UCSD-AML1 (cell line): ENCODE measurements around the gene PGLYRP1.

Experiments used
- DNase-seq: peaks from one replicate; lab custom pipeline; 2025; ENCODE audit not compliant: unreplicated experiment; lab: John Stamatoyannopoulos, UW

Gene PGLYRP1

GRCh38 chr19:46022431-46023310 lies at the start of gene PGLYRP1:
Gene PGLYRP1, minus strand, starts transcription at chr19:46023053. Its CDS starts 32 bp downstream, at chr19:46023021.
- DNase-seq = no peak

- no peak for DNase-seq
Observed at GRCh38 chr19:46069806-46070341, 47.0 kb upstream of the PGLYRP1 start.

- no peak for DNase-seq
Observed at GRCh38 chr19:46068345-46069258, 45.7 kb upstream of the PGLYRP1 start.

GRCh38 chr19:46067691-46068090 lies 44.8 kb upstream of the PGLYRP1 start:
- DNase-seq = no peak

- no peak for DNase-seq
Observed at GRCh38 chr19:46066471-46066870, 43.6 kb upstream of the PGLYRP1 start.

- no peak for DNase-seq
Observed at GRCh38 chr19:46065486-46066071, 42.7 kb upstream of the PGLYRP1 start.

GRCh38 chr19:46063201-46063600 lies 40.3 kb upstream of the PGLYRP1 start:
- DNase-seq = no peak

- DNase-seq = no peak
Observed at GRCh38 chr19:46060012-46060411, 37.2 kb upstream of the PGLYRP1 start.

- DNase-seq = no peak
Observed at GRCh38 chr19:46058778-46059177, 35.9 kb upstream of the PGLYRP1 start.

- DNase-seq = no peak
Observed at GRCh38 chr19:46056536-46056935, 33.7 kb upstream of the PGLYRP1 start.

GRCh38 chr19:46052896-46053295 lies 30.0 kb upstream of the PGLYRP1 start:
- DNase-seq = no peak

GRCh38 chr19:46049597-46049996 lies 26.7 kb upstream of the PGLYRP1 start:
- DNase-seq = no peak

- no peak for DNase-seq
Observed at GRCh38 chr19:46043519-46043918, 20.7 kb upstream of the PGLYRP1 start.

GRCh38 chr19:46042252-46042883 lies 19.5 kb upstream of the PGLYRP1 start:
- DNase-seq = no peak

GRCh38 chr19:46040952-46041500 lies 18.2 kb upstream of the PGLYRP1 start, which contains the start of gene IGFL4:
Gene IGFL4, minus strand, starts transcription at chr19:46041002. Its CDS starts 40 bp downstream, at chr19:46040962.
- no peak for DNase-seq

GRCh38 chr19:46040125-46040524 lies 17.3 kb upstream of the PGLYRP1 start:
- no peak for DNase-seq

- no peak for DNase-seq
Observed at GRCh38 chr19:46036744-46037128, 13.9 kb upstream of the PGLYRP1 start.

GRCh38 chr19:46035986-46036743 lies 13.3 kb upstream of the PGLYRP1 start:
- no peak for DNase-seq

GRCh38 chr19:46035546-46035945 lies 12.7 kb upstream of the PGLYRP1 start:
- DNase-seq = no peak

- no peak for DNase-seq
Observed at GRCh38 chr19:46033401-46033800, 10.5 kb upstream of the PGLYRP1 start.
